HG03108 (cell line): ENCODE measurements around the gene PCID2.

Experiments used
- ATAC-seq: cut with Tn5 transposase; IDR thresholded peaks from one replicate; pipeline ENCODE4 v1.9.1; 2021; ENCODE audit warnings: moderate library complexity; ENCODE audit not compliant: unreplicated experiment

PCID2 gene

GRCh38 chr13:113135281-113135760 lies 73.1 kb downstream of the PCID2 start:
- no peak for ATAC-seq

DNA sequence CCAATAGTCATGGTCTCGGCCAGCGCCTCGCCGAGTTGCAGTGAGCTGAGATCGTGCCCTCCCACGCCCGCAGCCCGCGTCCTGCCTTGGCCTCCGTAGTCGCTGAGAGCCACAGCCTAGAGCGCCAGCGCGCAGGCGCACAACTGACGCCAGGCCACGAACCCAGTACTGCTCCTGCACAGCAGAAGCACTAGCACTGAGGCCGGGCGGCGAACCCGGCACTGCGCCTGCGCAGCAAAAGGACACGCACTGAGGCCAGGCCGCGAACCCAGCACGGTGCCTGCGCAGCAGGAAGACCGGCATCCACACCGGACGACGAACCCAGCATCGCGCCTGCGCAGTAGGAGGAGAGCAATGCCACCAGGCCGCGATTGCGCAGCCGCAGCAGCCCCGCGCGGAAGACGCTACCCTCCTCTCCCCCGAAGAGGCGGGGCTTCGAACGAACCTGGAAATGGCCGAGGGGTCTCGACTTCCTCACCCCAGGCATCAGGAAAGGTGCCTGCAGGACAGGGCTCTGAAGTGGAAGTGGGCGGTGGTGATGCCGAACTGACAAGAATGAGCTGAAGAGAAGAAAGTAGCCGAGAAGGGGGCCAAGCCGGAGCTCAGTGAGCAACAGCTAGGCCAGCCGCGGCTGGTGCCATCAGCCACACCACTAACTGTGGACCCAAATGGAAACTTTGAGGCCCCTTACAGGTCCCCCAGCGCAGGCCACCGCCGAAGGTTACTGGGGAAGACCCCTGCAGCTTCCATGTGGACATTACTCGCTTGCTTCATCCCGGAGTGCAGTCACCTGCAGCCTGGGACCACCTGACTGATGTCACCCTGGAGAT lies 78.3 kb downstream of the PCID2 start:
- ATAC-seq = no peak

DNA sequence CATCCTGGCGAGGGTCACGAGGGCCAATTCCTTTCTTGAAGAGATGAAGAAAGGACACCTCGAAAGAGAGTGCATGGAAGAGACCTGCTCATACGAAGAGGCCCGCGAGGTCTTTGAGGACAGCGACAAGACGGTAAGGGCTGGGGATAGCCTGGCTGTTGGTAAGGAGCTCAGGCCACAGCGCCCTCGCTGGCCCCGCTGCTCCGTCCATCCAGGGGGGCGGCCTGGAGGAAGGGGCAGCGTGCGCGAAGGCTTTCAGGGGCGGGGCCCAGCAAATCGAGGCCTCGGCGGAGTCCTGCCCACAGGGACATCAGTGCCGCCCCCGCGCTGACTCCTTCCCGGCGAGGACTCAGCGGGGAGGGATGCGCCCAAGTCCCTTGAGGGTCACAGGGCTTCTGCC lies 79.0 kb downstream of the PCID2 start:
- no peak for ATAC-seq
